Liver (tissue), 9 donors: Measurements from ENCODE around the gene CRADD. TPM values are rescaled to one million over a fixed set of nuclear protein-coding genes. Genes with fewer than 3 reads are reported as not detected.
A peak's percentile ranks its signal among the peaks of the same experiment; 100 is the strongest.
"Not testable (repeated sequence)": the region's sequence is repeated elsewhere in the genome, so short reads cannot be mapped to it uniquely, and the experiment has no call there.

Source experiments
- DNase-seq: peaks from one replicate; pipeline ENCODE4 v3.0.0-alpha.2; 2017; ENCODE audit warnings: low spot score
- H3K27ac ChIP-seq, 2 donors: one replicate each; pipeline ENCODE4 v1.7.0; 2013; ENCODE audit warnings: inconsistent platforms in 2 of 2, low read length in 2 of 2, control low read depth in 1 of 2, low read depth in 1 of 2, mild to moderate bottlenecking in 1 of 2
- H3K27me3 ChIP-seq, 4 donors: one replicate each; pipeline versions ENCODE4 v1.6.1 to v1.7.0; 2013; ENCODE audit warnings: low read length in 3 of 4, inconsistent platforms in 1 of 4, mild to moderate bottlenecking in 1 of 4, moderate library complexity in 1 of 4; ENCODE audit not compliant: control insufficient read depth in 4 of 4, insufficient read depth in 4 of 4
- H3K36me3 ChIP-seq, 4 donors: one replicate each; pipeline versions ENCODE4 v1.6.1 to v1.7.0; 2013; ENCODE audit warnings: low read length in 3 of 4, mild to moderate bottlenecking in 3 of 4, low read depth in 1 of 4, moderate library complexity in 1 of 4; ENCODE audit not compliant: control insufficient read depth in 4 of 4, insufficient read depth in 3 of 4
- H3K4me1 ChIP-seq, 4 donors: one replicate each; pipeline versions ENCODE4 v1.6.1 to v1.7.0; 2013; ENCODE audit warnings: low read length in 3 of 4, mild to moderate bottlenecking in 3 of 4, moderate library complexity in 1 of 4; ENCODE audit not compliant: control insufficient read depth in 4 of 4, insufficient read depth in 4 of 4
- H3K4me3 ChIP-seq, 3 donors: one replicate each; pipeline versions ENCODE4 v1.6.1 to v1.7.0; 2013; ENCODE audit warnings: low read length in 3 of 3, control low read depth in 1 of 3, low read depth in 1 of 3, mild to moderate bottlenecking in 1 of 3
- H3K9ac ChIP-seq, 2 donors: one replicate each; pipeline ENCODE4 v1.7.0; 2013; ENCODE audit warnings: low read length in 2 of 2, mild to moderate bottlenecking in 2 of 2, moderate library complexity in 2 of 2, control low read depth in 1 of 2, low read depth in 1 of 2
- H3K9me3 ChIP-seq, 4 donors: one replicate each; pipeline versions ENCODE4 v1.6.1 to v1.7.0; 2013; ENCODE audit warnings: low read length in 3 of 4; ENCODE audit not compliant: control insufficient read depth in 4 of 4
- ATF3 ChIP-seq: IDR thresholded peaks from 2 replicates; pipeline ENCODE4 v1.6.1; 2016; ENCODE audit warnings: antibody characterized with exemption
- FOXA1 ChIP-seq: IDR thresholded peaks from 2 replicates; pipeline ENCODE4 v1.6.1; 2016; ENCODE audit warnings: antibody characterized with exemption
- GABPA ChIP-seq, 2 donors: IDR thresholded peaks in 1 of 2; conservative IDR thresholded peaks in 1 of 2; 2 replicates each; pipeline ENCODE4 v1.6.1; 2016; ENCODE audit warnings: antibody characterized with exemption in 2 of 2, mild to moderate bottlenecking in 1 of 2, moderate library complexity in 1 of 2
- NR2F2 ChIP-seq: IDR thresholded peaks from 2 replicates; pipeline ENCODE4 v1.6.1; 2016; ENCODE audit warnings: antibody characterized with exemption
- RAD21 ChIP-seq, 2 donors: IDR thresholded peaks; 2 replicates each; pipeline ENCODE4 v1.6.1; 2016; ENCODE audit warnings: antibody characterized with exemption in 2 of 2, mild to moderate bottlenecking in 2 of 2
- TAF1 ChIP-seq: conservative IDR thresholded peaks from 2 replicates; pipeline ENCODE4 v1.6.1; 2016; ENCODE audit warnings: antibody characterized with exemption, mild to moderate bottlenecking
- WGBS: extraction: QIAGEN DNeasy Blood & Tissue Kit; methylation state at CpG from one replicate; pipeline ENCODE4 v1.1.7; 2013; 5-methylcytosine and 5-hydroxymethylcytosine counted together
- polyA plus RNA-seq, 2 donors: library from polyadenylated mRNA; stranded (reverse) in 1 of 2; unstranded in 1 of 2; fragments of 200-250 nt in 1 of 2; fragments of >200 nt in 1 of 2; fragmentation: Nextera tagmentation in 1 of 2; extraction: Ambion mirVana in 1 of 2; gene quantifications; one replicate each; pipeline versions ENCODE4 v1.2.1 to v1.2.3, GENCODE V29; 2013 to 2015
- total RNA-seq, 2 donors: library from RNA; depleted of rRNA; stranded (reverse); fragments of >200 nt; gene quantifications; one replicate each; pipeline ENCODE4 v1.2.3, GENCODE V29; 2014
- TF ChIP-seq, protein P1 (sequence below): IDR thresholded peaks from 2 replicates; pipeline ENCODE4 v1.6.1; 2016; ENCODE audit warnings: antibody characterized with exemption, mild to moderate bottlenecking
- TF ChIP-seq, protein P2 (sequence below): IDR thresholded peaks from 2 replicates; pipeline ENCODE4 v1.6.1; 2016; ENCODE audit warnings: antibody characterized with exemption
- donor health status: healthy.
- donor health status: healthy.
- donor health status: healthy.
- donor health status: healthy.
- donor health status: healthy.

Gene CRADD
- total and polyA plus RNA-seq, 4 donors, result 19.4 to 48.9 (median 29.6) TPM

DNA sequence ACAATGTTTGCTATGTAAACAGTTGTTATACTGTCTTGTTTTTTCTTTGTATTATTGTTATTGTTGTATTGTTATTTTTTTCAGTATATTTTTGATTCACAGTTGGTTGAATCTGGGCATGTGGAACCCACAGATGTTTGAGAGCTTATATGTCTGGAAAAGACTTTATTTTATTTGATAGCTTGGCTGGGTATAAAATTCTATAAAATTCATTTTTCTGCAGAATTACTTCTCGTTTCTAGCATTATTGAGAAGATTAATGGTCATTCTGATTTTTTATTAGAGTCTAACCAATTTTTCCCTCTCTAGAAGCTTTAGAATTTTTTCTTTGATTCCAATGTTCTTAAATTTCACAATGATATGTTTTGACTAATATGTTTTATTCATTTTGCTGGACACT lies 188.6 kb downstream of the CRADD start (continued):
- TF ChIP-seq, protein P1, sequence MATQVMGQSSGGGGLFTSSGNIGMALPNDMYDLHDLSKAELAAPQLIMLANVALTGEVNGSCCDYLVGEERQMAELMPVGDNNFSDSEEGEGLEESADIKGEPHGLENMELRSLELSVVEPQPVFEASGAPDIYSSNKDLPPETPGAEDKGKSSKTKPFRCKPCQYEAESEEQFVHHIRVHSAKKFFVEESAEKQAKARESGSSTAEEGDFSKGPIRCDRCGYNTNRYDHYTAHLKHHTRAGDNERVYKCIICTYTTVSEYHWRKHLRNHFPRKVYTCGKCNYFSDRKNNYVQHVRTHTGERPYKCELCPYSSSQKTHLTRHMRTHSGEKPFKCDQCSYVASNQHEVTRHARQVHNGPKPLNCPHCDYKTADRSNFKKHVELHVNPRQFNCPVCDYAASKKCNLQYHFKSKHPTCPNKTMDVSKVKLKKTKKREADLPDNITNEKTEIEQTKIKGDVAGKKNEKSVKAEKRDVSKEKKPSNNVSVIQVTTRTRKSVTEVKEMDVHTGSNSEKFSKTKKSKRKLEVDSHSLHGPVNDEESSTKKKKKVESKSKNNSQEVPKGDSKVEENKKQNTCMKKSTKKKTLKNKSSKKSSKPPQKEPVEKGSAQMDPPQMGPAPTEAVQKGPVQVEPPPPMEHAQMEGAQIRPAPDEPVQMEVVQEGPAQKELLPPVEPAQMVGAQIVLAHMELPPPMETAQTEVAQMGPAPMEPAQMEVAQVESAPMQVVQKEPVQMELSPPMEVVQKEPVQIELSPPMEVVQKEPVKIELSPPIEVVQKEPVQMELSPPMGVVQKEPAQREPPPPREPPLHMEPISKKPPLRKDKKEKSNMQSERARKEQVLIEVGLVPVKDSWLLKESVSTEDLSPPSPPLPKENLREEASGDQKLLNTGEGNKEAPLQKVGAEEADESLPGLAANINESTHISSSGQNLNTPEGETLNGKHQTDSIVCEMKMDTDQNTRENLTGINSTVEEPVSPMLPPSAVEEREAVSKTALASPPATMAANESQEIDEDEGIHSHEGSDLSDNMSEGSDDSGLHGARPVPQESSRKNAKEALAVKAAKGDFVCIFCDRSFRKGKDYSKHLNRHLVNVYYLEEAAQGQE, result no peak
- no peak for TF ChIP-seq FOXA1

- H3K36me3 ChIP-seq, result peaks cover 0 to 2% (median under 1%) of the 10 kb centered on the region in 4 donors
- no peaks in the 10 kb centered on the region for H3K4me1 ChIP-seq
- no peak for DNase-seq
- H3K9ac ChIP-seq, result no peak overlapping the region
- TF ChIP-seq NR2F2 (peak; percentile 49), ATF3 (no peak)
- peak overlapping the region in 1 of 3 donors; percentile 26 for H3K4me3 ChIP-seq
- no peak overlapping the region for H3K27ac ChIP-seq
- no peaks in the 10 kb centered on the region for H3K27me3 ChIP-seq
- H3K9me3 ChIP-seq, result peaks cover 7 to 30% (median 12%) of the 10 kb centered on the region in 4 donors
Measured at GRCh38 chr12:93868771-93869170, 191.6 kb downstream of the CRADD start.

- WGBS, result 86% methylated on average over 7 of the region's 7 CpGs
- no peaks in the 10 kb centered on the region for H3K4me1 ChIP-seq
- peaks cover 4 to 26% (median 7%) of the 10 kb centered on the region in 4 donors for H3K9me3 ChIP-seq
- no peak for DNase-seq
- no peak overlapping the region for H3K4me3 ChIP-seq
- no peaks in the 10 kb centered on the region for H3K27me3 ChIP-seq
- peaks cover 0 to 2% (median 0%) of the 10 kb centered on the region in 4 donors for H3K36me3 ChIP-seq
- H3K9ac ChIP-seq, result no peak overlapping the region
- TF ChIP-seq RAD21 (IDR thresholded peaks at IDR 0.05) (no peak), GABPA (IDR thresholded peaks at IDR 0.05 in 1 of 2, conservative IDR thresholded peaks at IDR 0.05 in 1 of 2) (no peak), TAF1 (no peak), NR2F2 (no peak)
- TF ChIP-seq, protein P2, sequence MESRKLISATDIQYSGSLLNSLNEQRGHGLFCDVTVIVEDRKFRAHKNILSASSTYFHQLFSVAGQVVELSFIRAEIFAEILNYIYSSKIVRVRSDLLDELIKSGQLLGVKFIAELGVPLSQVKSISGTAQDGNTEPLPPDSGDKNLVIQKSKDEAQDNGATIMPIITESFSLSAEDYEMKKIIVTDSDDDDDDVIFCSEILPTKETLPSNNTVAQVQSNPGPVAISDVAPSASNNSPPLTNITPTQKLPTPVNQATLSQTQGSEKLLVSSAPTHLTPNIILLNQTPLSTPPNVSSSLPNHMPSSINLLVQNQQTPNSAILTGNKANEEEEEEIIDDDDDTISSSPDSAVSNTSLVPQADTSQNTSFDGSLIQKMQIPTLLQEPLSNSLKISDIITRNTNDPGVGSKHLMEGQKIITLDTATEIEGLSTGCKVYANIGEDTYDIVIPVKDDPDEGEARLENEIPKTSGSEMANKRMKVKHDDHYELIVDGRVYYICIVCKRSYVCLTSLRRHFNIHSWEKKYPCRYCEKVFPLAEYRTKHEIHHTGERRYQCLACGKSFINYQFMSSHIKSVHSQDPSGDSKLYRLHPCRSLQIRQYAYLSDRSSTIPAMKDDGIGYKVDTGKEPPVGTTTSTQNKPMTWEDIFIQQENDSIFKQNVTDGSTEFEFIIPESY, result no peak
- H3K27ac ChIP-seq, result no peak overlapping the region
Measured at GRCh38 chr12:93870020-93870795, 193.0 kb downstream of the CRADD start.

DNA sequence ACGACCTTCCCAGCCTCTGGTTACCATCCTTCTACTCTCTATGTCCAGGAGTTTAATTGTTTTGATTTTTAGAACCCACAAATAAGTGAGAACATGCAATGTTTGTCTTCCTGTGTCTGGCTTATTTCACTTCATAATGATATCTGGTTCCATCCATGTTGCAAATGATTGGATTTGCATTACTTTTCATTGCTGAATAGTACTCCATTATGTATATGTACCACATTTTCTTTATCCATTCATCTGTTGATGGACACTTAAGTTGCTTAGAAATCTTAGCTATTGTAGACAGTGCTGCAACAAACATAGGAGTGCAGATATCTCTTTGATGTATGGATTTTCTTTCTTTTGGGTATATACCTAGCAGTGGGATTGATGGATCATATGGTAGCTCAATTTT lies 194.4 kb downstream of the CRADD start:
- WGBS, result 79% methylated on average over 1 of the region's 1 CpG
- not testable (repeated sequence) for H3K27ac ChIP-seq, H3K36me3 ChIP-seq, H3K4me1 ChIP-seq, H3K27me3 ChIP-seq, DNase-seq, H3K9ac ChIP-seq, H3K4me3 ChIP-seq
- peaks cover 3 to 16% (median 5%) of the 10 kb centered on the region in 4 donors for H3K9me3 ChIP-seq
